H1 (cell line): ENCODE results near the gene MBNL2. TPM values are rescaled to one million over a fixed set of nuclear protein-coding genes. Genes with fewer than 3 reads are reported as not detected.

Experiments
- CTCF ChIA-PET: fragments of 300-600 bp; sonication (Branson Sonifier 250); formaldehyde crosslinking; loops from one replicate; lab custom pipeline; 2021; ENCODE audit not compliant: partially characterized antibody; lab: Charles Lee
- POLR2A ChIA-PET: fragments of 300-600 bp; sonication (Branson Sonifier 250); formaldehyde crosslinking; loops from one replicate; lab custom pipeline; 2021; ENCODE audit warnings: inconsistent platforms; ENCODE audit not compliant: partially characterized antibody; lab: Charles Lee
- DNase-seq, 2 experiments: peaks; one replicate each; pipeline versions ENCODE4 v3.0.0 to v3.0.0-alpha.2; 2010 to 2022; ENCODE audit warnings: low spot score in 2 of 2, low read depth in 1 of 2, mixed read lengths in 1 of 2
- FAIRE-seq: peaks from 2 replicates; lab custom pipeline; 2011; peaks lifted over from hg19 to GRCh38; lab: Jason Lieb, UNC
- H2AFZ ChIP-seq: 2 replicates; pipeline ENCODE4 v1.8.1; 2012; ENCODE audit warnings: low read length, inconsistent platforms
- H2AK5ac ChIP-seq: 2 replicates; pipeline ENCODE4 v1.6.1; 2013; ENCODE audit warnings: low read depth, low read length
- H2BK120ac ChIP-seq: replicated peaks from 2 replicates; pipeline ENCODE3; 2013; ENCODE audit warnings: low read depth, low read length, inconsistent platforms
- H2BK12ac ChIP-seq: 2 replicates; pipeline ENCODE4 v1.6.1; 2013; ENCODE audit warnings: low read depth, low read length
- H2BK15ac ChIP-seq: 2 replicates; pipeline ENCODE4 v1.6.1; 2013; ENCODE audit warnings: low read length
- H2BK20ac ChIP-seq: 2 replicates; pipeline ENCODE4 v1.6.1; 2013; ENCODE audit warnings: low read length
- H2BK5ac ChIP-seq: 2 replicates; pipeline ENCODE4 v1.6.1; 2013; ENCODE audit warnings: low read depth, low read length
- H3K14ac ChIP-seq: 2 replicates; pipeline ENCODE4 v1.6.1; 2013; ENCODE audit warnings: inconsistent platforms; ENCODE audit not compliant: insufficient read length
- H3K18ac ChIP-seq: 2 replicates; pipeline ENCODE4 v1.6.1; 2013; ENCODE audit warnings: low read length; ENCODE audit errors: extremely low read depth
- H3K23ac ChIP-seq: 2 replicates; pipeline ENCODE4 v1.6.1; 2013; ENCODE audit warnings: inconsistent platforms; ENCODE audit not compliant: insufficient read length
- H3K23me2 ChIP-seq: 2 replicates; pipeline ENCODE4 v1.6.1; 2013; ENCODE audit warnings: low read depth, low read length
- H3K27ac ChIP-seq: 2 replicates; pipeline ENCODE4 v1.6.1; 2011; ENCODE audit warnings: low read depth, low read length, inconsistent platforms
- H3K27me3 ChIP-seq, 4 experiments: replicated peaks in 1 of 4; 1 replicate in 1 of 4; 2 replicates in 3 of 4; pipeline versions ENCODE4 v1.6.1 to v1.8.1; 2011 to 2013; ENCODE audit warnings: low read length in 3 of 4, mild to moderate bottlenecking in 3 of 4, inconsistent platforms in 2 of 4, mixed read lengths in 2 of 4, moderate library complexity in 1 of 4; ENCODE audit not compliant: control insufficient read depth in 3 of 4, insufficient read depth in 3 of 4; ENCODE audit errors: extremely low read depth in 1 of 4
- H3K36me3 ChIP-seq, 4 experiments: 2 replicates each; pipeline versions ENCODE4 v1.6.1 to v1.8.1; 2011 to 2013; ENCODE audit warnings: mild to moderate bottlenecking in 4 of 4, low read length in 3 of 4, moderate library complexity in 2 of 4, control low read depth in 1 of 4, inconsistent platforms in 1 of 4; ENCODE audit not compliant: insufficient read depth in 4 of 4, control insufficient read depth in 2 of 4
- H3K4ac ChIP-seq: replicated peaks from 2 replicates; pipeline ENCODE3; 2013; ENCODE audit warnings: low read length, low read depth, mixed read lengths, inconsistent platforms; ENCODE audit not compliant: insufficient read length
- H3K4me1 ChIP-seq, 4 experiments: replicated peaks in 1 of 4; 1 replicate in 1 of 4; 2 replicates in 3 of 4; pipeline versions ENCODE4 v1.6.1 to v1.8.1; 2011 to 2013; ENCODE audit warnings: low read length in 3 of 4, inconsistent platforms in 2 of 4, mixed read lengths in 1 of 4; ENCODE audit not compliant: insufficient read depth in 4 of 4, control insufficient read depth in 3 of 4
- H3K4me2 ChIP-seq, 2 experiments: 2 replicates each; pipeline versions ENCODE4 v1.6.1 to v1.8.1; 2011 to 2013; ENCODE audit warnings: low read depth in 2 of 2, low read length in 2 of 2, control low read depth in 1 of 2, inconsistent platforms in 1 of 2, mild to moderate bottlenecking in 1 of 2; ENCODE audit not compliant: insufficient read depth in 1 of 2
- H3K4me3 ChIP-seq, 4 experiments: fragments of 200-600, 300-600 bp in 1 of 4; sonication (generic), shearing (Covaris generic), sonication (Bioruptor Twin) in 1 of 4; 2 replicates each; pipeline versions ENCODE4 v1.5.1 to v1.8.1; 2011 to 2016; ENCODE audit warnings: low read length in 4 of 4, low read depth in 3 of 4, control low read depth in 2 of 4, inconsistent platforms in 2 of 4, mild to moderate bottlenecking in 2 of 4, mixed read lengths in 1 of 4, moderate library complexity in 1 of 4; ENCODE audit not compliant: insufficient read depth in 2 of 4; ENCODE audit errors: extremely low read depth in 1 of 4
- H3K56ac ChIP-seq: replicated peaks from 2 replicates; pipeline ENCODE3; 2013; ENCODE audit warnings: low read depth, mild to moderate bottlenecking, mixed read lengths, low read length, inconsistent platforms; ENCODE audit not compliant: insufficient read length
- H3K79me1 ChIP-seq: 2 replicates; pipeline ENCODE4 v1.6.1; 2013; ENCODE audit warnings: low read depth, low read length, control low read depth
- H3K79me2 ChIP-seq, 2 experiments: 2 replicates each; pipeline versions ENCODE4 v1.6.1 to v1.8.1; 2012 to 2013; ENCODE audit warnings: low read length in 2 of 2, mild to moderate bottlenecking in 2 of 2, inconsistent platforms in 1 of 2; ENCODE audit not compliant: insufficient read depth in 2 of 2, control insufficient read depth in 1 of 2
- H3K9ac ChIP-seq, 4 experiments: replicated peaks in 1 of 4; 1 replicate in 1 of 4; 2 replicates in 3 of 4; pipeline versions ENCODE4 v1.6.1 to v1.8.1; 2011 to 2013; ENCODE audit warnings: low read depth in 3 of 4, low read length in 3 of 4, control low read depth in 2 of 4, mild to moderate bottlenecking in 2 of 4, moderate library complexity in 2 of 4, inconsistent platforms in 1 of 4; ENCODE audit errors: extremely low read depth in 1 of 4
- H3K9me3 ChIP-seq, 2 experiments: 2 replicates each; pipeline versions ENCODE4 v1.6.1 to v1.8.1; 2012 to 2013; ENCODE audit warnings: mild to moderate bottlenecking in 2 of 2, moderate library complexity in 2 of 2, control low read depth in 1 of 2, inconsistent platforms in 1 of 2, low read depth in 1 of 2, low read length in 1 of 2, mixed read lengths in 1 of 2; ENCODE audit not compliant: insufficient read depth in 2 of 2
- H4K20me1 ChIP-seq, 2 experiments: replicated peaks in 1 of 2; 2 replicates each; pipeline versions ENCODE3 to v1.8.1; 2011 to 2013; ENCODE audit warnings: inconsistent platforms in 2 of 2, low read length in 2 of 2, mild to moderate bottlenecking in 1 of 2; ENCODE audit not compliant: insufficient read depth in 2 of 2, control insufficient read depth in 1 of 2
- H4K5ac ChIP-seq: 2 replicates; pipeline ENCODE4 v1.6.1; 2013; ENCODE audit warnings: low read length, low read depth, mixed read lengths, inconsistent platforms; ENCODE audit not compliant: insufficient read length
- H4K8ac ChIP-seq: 2 replicates; pipeline ENCODE4 v1.8.0; 2013; ENCODE audit warnings: mild to moderate bottlenecking, moderate library complexity, low read length, inconsistent platforms; ENCODE audit not compliant: insufficient read depth; ENCODE audit errors: extremely low read depth
- H4K91ac ChIP-seq: replicated peaks from 2 replicates; pipeline ENCODE3; 2013; ENCODE audit warnings: low read length, mixed read lengths, inconsistent platforms; ENCODE audit not compliant: insufficient read length
- RAD21 ChIP-seq, 2 experiments: IDR thresholded peaks in 1 of 2; conservative IDR thresholded peaks in 1 of 2; 2 replicates each; pipeline ENCODE4 v1.6.1; 2011; ENCODE audit warnings: low read depth in 2 of 2, low read length in 2 of 2, improper control_type of control experiment in 1 of 2, inconsistent platforms in 1 of 2, mild to moderate bottlenecking in 1 of 2, moderate library complexity in 1 of 2
- SIRT6 ChIP-seq: IDR thresholded peaks from one replicate; pipeline ENCODE4 v1.7.1; 2012; ENCODE audit warnings: low read length, inconsistent platforms
- WGBS, 2 experiments: shearing (Covaris generic) in 1 of 2; methylation state at CpG; one replicate each; pipeline versions ENCODE4 v1.1.6 to v1.1.7; 2013 to 2015; ENCODE audit warnings: low lambda C conversion rate in 2 of 2, mixed read lengths in 2 of 2, inconsistent platforms in 1 of 2, low coverage in 1 of 2, missing lambda C conversion rate in 1 of 2; ENCODE audit not compliant: insufficient replicate concordance in 2 of 2, insufficient coverage in 1 of 2, insufficient read length in 1 of 2; ENCODE audit errors: extremely low coverage in 1 of 2, missing lambda C conversion rate in 1 of 2; 5-methylcytosine and 5-hydroxymethylcytosine counted together
- polyA plus RNA-seq, 7 experiments: library from polyadenylated mRNA; depleted of rRNA in 3 of 7; stranded (reverse) in 5 of 7; unstranded in 2 of 7; fragments of >200 nt in 5 of 7; fragments of 200-250 nt in 2 of 7; gene quantifications; 1 replicate in 5 of 7; 2 replicates in 1 of 7; 4 replicates in 1 of 7; pipeline versions ENCODE4 v1.2.1 to v1.2.3, GENCODE V29; 2011 to 2013; ENCODE audit warnings: missing spikeins in 2 of 7, mixed read lengths in 2 of 7
- total RNA-seq: library from RNA; stranded (reverse); fragmentation: NEBNext Ultra II Directional; extraction: Animal tissue kit (Norgen Biotek cat#: 25700); gene quantifications from 2 replicates; pipeline ENCODE4 v1.2.1, GENCODE V29; 2021
- TF ChIP-seq, protein P1 (sequence below), 3 experiments: IDR thresholded peaks; 1 replicate in 2 of 3; 2 replicates in 1 of 3; pipeline versions ENCODE4 v1.5.1 to v1.6.1; 2011; ENCODE audit warnings: low read length in 3 of 3, mild to moderate bottlenecking in 3 of 3, inconsistent platforms in 2 of 3, low read depth in 1 of 3, moderate library complexity in 1 of 3; ENCODE audit not compliant: insufficient read depth in 1 of 3; ENCODE audit errors: control extremely low read depth in 1 of 3

The MBNL2 gene
- total and polyA plus RNA-seq, 2 of the 8 experiments (the other 6 are each of a cell fraction or from before 2014, with no cell fraction given): 1.0 to 2.6 TPM

DNA sequence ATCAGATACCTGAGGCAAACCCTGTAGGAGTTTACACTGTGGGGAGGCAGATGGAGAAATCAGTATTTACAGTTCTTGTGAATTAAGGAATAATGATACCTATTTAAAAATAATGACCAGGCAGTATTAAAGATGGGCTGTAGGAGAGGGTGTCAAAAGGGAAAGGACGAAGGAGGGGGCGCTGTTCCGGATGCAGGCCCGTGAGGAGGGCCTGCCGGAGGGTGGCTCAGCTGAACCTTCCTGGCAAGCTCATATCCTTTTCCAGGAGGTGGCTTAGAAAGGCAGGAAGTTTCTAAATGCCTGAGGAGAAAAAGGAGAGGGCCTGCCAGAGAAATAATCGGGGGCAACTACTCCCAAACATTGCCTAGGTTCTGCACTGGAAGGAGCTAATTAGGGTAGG is 46.6 kb downstream of the MBNL2 start:
- H3K56ac ChIP-seq: peak overlapping the region; percentile 4
- H3K4ac ChIP-seq: no peak overlapping the region
- no peaks in the 10 kb centered on the region; a peak in 1 of 7 replicates for H3K27me3 ChIP-seq
- peaks cover 11 to 22% (median 16%) of the 10 kb centered on the region in 4 experiments for H3K4me1 ChIP-seq
- FAIRE-seq (no peak), DNase-seq (no peak)
- ChIA-PET CTCF (interaction anchor here (0.7 to 4.7 kb wide), 13 partner anchors 8 to 158 kb away, joined by 3 to 25 read pairs (median 4); partner anchors contain the start of gene MBNL2), POLR2A (interaction anchor here (1.2 to 1.3 kb wide), 2 partner anchors 9 to 44 kb away, joined by 3 to 5 read pairs; no protein-coding TSS in a partner anchor)
- no peaks in the 10 kb centered on the region for H3K23me2 ChIP-seq
- H2BK5ac ChIP-seq: peak overlapping the region; percentile 60; the same call in 1 of the 2 replicates
- 47% methylated on average over 6 of the region's 6 CpGs; no CpG with 5 or more reads in 1 of the 2 experiments for WGBS, 2 experiments
- H4K20me1 ChIP-seq: no peaks in the 10 kb centered on the region
- H3K9ac ChIP-seq: no peak overlapping the region
- H3K23ac ChIP-seq: no peak overlapping the region
- peak overlapping the region; percentile 83 for H4K91ac ChIP-seq
- H2AFZ ChIP-seq: no peak overlapping the region
- H3K36me3 ChIP-seq: no peaks in the 10 kb centered on the region
- H2BK120ac ChIP-seq: peak overlapping the region; percentile 55
- no peaks in the 10 kb centered on the region for H3K79me2 ChIP-seq
- no peak overlapping the region for H4K5ac ChIP-seq
- H4K8ac ChIP-seq: no peak overlapping the region
- TF ChIP-seq SIRT6 (no peak), RAD21 (IDR thresholded peaks at IDR 0.05 in 1 of 2, conservative IDR thresholded peaks at IDR 0.05 in 1 of 2; ENCODE audit: low read depth in 2 of 2, low read length in 2 of 2) (peak in 1 of 2 experiments; percentile 12; a peak in 1 of 4 replicates)
- TF ChIP-seq, protein P1, sequence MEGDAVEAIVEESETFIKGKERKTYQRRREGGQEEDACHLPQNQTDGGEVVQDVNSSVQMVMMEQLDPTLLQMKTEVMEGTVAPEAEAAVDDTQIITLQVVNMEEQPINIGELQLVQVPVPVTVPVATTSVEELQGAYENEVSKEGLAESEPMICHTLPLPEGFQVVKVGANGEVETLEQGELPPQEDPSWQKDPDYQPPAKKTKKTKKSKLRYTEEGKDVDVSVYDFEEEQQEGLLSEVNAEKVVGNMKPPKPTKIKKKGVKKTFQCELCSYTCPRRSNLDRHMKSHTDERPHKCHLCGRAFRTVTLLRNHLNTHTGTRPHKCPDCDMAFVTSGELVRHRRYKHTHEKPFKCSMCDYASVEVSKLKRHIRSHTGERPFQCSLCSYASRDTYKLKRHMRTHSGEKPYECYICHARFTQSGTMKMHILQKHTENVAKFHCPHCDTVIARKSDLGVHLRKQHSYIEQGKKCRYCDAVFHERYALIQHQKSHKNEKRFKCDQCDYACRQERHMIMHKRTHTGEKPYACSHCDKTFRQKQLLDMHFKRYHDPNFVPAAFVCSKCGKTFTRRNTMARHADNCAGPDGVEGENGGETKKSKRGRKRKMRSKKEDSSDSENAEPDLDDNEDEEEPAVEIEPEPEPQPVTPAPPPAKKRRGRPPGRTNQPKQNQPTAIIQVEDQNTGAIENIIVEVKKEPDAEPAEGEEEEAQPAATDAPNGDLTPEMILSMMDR (IDR thresholded peaks at IDR 0.05; ENCODE audit: control extremely low read depth in 1 of 3, insufficient read depth in 1 of 3, low read depth in 1 of 3, low read length in 3 of 3): peak; percentile 13 to 28 (median 21); a peak in 3 of 4 replicates
- H3K14ac ChIP-seq: no peak overlapping the region
- H3K4me2 ChIP-seq: no peak overlapping the region; a peak in 1 of 4 replicates
- H3K4me3 ChIP-seq: no peak overlapping the region
- H3K79me1 ChIP-seq: no peaks in the 10 kb centered on the region
- no peaks in the 10 kb centered on the region for H3K9me3 ChIP-seq
- H2BK20ac ChIP-seq: no peak overlapping the region
- no peak overlapping the region for H3K18ac ChIP-seq
- no peak overlapping the region for H2BK15ac ChIP-seq
- H2AK5ac ChIP-seq: 0 out of 2 replicates have a peak overlapping the region, but pooled peaks have one; percentile 13
- H2BK12ac ChIP-seq: peak overlapping the region; percentile 84; the same call in 1 of the 2 replicates
- H3K27ac ChIP-seq: no peak overlapping the region
